Hypothalamus (tissue), 51 donors: ENCODE results near the gene STYXL1.
A peak's percentile ranks its signal among the peaks of the same experiment; 100 is the strongest.
"Not testable (repeated sequence)": the region's sequence is repeated elsewhere in the genome, so short reads cannot be mapped to it uniquely, and the experiment has no call there.

Experiments
- DNase-seq, 51 donors: peaks; one replicate each; lab custom pipeline; 2025; lab: John Stamatoyannopoulos, UW

STYXL1 gene

GRCh38 chr7:76047811-76048667 lies at the start of gene STYXL1, which contains the start of gene MDH2:
STYXL1 (minus strand) TSS chr7:76048000; CDS start chr7:76030523, 17,477 bp downstream.
MDH2 (plus strand) TSS chr7:76048106; CDS start chr7:76048161, 55 bp downstream.
- DNase-seq, result peak; percentile 41 to 95 (median 89)

DNA sequence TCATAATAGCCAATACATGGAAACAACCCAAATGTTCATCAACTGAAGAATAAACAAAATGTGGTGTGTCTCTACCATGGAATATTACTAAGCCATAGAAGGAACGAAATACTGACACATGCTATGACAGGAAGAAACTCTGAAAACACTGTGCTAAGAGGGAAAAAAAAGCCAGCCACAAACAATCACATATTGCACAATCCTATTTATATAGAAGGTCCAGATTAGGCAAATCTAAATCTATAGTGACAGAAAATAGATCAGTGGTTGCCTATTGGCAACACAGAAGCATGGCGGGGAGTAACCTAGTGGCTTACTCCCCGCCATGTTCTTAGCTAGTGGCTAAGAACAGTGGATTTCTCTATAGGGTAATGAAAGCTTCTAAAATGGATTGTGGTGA lies 48.1 kb upstream of the STYXL1 start:
- no peak for DNase-seq

DNA sequence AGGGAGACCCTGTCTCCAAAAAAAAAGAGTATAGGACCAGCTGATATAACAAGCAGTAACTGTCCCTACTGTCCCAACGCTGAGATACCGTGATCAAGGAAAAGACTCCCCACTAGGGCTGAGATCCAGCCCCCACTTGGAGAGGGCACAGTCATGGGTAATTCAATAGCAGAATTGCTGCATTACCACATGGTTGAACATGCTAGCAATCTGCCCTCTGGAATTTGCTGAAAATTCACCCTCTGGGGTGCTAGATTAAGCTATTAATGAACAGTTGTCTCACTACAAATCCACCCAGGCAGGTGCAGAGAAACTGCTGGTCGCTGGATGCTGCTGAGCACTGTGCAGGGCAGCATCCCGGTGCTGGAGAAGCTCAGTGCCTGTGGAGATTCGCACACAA lies 46.5 kb upstream of the STYXL1 start:
- DNase-seq, result not testable (repeated sequence)

DNA sequence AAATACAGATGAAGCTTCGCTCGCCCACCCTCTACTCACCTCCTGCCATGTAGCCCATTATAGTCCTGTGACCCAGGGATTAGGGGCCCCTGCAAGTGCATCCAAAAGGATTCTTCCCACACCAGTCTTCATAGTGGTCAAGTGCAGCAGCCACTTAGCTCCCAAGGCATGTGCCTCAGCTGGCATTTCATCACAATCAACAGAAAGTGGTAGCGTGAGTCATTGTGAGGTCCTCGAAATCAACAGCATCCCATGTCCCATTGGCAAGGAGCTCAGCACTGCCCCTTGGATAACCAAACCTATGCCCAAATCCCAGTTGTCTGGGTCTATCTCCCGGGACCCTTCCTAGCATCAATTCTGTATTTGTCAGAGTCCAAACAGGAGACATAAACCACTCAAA lies 45.7 kb upstream of the STYXL1 start:
- DNase-seq, result not testable (repeated sequence)

DNA sequence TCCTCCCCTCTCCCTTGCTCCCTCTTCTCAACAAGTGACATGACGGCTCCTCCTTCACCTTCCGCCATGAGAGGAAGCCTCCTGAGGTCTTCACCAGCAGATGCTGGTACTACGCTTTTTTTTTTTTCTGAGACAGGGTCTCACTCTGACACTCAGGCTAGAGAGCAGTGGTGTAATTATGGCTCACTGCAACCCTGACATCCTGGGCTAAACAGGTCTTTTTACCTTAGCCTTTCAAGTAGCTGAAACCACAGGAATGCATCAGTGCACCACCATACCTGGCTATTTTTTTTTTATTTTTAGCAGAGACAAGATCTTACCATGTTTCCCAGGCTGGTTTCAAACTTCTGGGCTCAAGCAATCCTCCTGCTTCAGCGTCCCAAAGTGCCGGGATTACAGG lies 43.7 kb upstream of the STYXL1 start:
- DNase-seq, result no peak

- DNase-seq, result no peak
These were observed 42.2 kb upstream of the STYXL1 start for GRCh38 chr7:76089865-76090475.

- DNase-seq, result not testable (repeated sequence)
These were observed 39.6 kb upstream of the STYXL1 start for GRCh38 chr7:76087362-76087791.

DNA sequence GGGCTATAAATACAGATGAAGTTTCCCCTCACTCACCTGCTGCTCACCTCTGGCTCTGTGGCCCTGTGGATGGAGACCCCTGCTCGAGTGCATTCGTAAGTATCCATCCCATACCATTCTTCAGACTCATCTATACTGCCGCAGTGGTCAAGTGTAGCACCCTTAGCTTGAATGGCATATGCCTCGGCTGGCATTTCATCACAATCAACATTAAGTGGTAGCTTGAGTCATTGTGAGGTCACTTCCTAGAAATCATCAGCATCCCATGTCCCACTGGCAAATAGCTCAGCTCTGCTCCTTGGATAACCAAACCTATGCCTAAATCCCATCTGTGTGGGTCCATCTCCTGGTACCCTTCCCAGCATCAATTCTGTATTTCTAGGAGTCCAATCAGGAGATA lies 38.3 kb upstream of the STYXL1 start:
- DNase-seq, result no peak

GRCh38 chr7:76084115-76084514 lies 36.3 kb upstream of the STYXL1 start:
- not testable (repeated sequence) for DNase-seq

DNA sequence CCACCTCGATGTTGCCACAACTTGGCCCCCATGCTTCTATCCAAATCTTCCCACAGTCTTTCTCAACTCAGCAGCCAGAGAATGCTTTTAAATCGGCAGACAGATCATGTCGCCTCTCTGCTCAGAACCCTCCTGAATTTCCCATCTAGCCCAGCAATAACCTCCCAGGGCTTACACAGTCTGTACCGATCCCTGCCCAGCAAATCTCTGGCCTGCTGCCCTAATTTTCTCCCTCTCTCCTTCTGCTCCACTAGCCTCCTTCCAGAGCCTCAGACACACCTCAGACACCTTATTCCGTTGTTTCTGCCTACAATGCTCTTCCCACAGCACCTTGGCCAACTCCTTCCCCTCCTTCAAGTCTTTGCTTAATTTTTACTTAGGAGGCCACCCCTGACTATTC lies 32.4 kb upstream of the STYXL1 start:
- DNase-seq, result no peak

DNA sequence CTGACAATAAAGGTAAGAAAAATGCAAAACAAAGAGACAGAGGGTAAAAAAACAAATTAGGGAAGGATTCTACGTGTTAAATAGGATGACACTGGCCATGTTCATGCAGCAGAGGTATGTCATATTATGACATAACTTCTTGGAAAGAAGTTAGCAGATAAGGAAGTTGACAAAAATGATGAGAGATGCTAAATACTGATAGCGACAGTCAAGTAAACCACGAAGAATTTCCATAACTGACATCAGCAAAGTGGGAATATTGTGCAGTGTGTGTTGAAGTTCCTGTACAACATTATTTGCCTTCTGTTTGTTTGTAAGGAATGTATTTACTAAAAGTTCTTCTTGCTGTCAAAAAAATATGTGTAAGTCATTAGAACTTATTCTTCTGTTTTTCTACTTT lies 29.6 kb upstream of the STYXL1 start:
- no peak for DNase-seq

GRCh38 chr7:76076995-76077394 lies 29.2 kb upstream of the STYXL1 start:
- DNase-seq, result no peak

DNA sequence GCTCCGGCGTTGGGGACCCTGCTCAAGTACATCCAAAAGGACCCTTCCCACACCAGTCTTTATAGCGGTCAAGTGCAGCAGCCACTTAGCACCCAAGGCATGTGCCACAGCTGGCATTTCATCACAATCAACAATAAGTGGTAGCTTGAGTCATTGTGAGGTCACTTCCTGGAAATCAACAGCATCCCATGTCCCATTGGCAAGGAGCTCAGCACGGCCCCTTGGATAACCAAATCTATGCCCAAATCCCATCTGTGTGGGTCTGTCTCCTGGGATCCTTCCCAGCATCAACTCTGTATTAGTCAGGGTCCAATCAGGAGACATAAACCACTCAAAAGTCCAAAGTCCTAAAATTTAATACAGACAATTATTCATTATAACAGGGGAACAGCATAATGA lies 27.2 kb upstream of the STYXL1 start:
- DNase-seq, result no peak

GRCh38 chr7:76074306-76074971 lies 26.6 kb upstream of the STYXL1 start:
- DNase-seq, result no peak

DNA sequence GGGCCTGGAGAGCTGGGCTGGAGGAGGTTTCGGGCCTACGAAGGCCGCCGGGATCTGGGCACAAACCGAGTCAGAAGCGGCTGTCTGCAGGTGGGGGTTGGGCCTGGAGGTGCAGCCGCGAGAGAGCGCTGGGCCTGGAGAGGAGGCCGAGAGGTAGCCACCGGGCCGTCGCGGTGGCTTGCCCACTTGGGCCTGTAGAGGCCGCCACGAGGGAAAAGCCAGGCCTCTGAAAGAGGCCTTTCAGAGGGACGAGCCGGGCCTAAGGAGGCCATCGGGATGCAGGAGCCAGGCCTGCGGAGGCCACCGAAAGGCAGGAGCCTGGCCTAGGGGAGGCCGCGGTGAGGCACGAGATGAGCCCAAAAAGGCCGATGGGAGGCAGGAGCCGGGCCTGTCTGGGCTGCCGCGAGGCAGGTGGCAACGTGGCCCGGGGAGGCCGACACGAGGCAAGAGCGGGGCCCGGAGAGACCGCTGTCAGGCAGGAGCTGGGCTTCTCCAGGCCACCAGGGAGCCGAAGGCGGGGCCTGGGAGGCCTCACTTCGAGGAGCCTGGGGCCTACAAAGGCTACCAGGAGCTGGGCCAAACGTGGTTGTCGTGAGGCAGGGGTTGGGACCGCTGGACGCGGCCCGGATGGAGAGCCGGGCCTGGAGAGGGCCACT lies 25.7 kb upstream of the STYXL1 start:
- no peak for DNase-seq

DNA sequence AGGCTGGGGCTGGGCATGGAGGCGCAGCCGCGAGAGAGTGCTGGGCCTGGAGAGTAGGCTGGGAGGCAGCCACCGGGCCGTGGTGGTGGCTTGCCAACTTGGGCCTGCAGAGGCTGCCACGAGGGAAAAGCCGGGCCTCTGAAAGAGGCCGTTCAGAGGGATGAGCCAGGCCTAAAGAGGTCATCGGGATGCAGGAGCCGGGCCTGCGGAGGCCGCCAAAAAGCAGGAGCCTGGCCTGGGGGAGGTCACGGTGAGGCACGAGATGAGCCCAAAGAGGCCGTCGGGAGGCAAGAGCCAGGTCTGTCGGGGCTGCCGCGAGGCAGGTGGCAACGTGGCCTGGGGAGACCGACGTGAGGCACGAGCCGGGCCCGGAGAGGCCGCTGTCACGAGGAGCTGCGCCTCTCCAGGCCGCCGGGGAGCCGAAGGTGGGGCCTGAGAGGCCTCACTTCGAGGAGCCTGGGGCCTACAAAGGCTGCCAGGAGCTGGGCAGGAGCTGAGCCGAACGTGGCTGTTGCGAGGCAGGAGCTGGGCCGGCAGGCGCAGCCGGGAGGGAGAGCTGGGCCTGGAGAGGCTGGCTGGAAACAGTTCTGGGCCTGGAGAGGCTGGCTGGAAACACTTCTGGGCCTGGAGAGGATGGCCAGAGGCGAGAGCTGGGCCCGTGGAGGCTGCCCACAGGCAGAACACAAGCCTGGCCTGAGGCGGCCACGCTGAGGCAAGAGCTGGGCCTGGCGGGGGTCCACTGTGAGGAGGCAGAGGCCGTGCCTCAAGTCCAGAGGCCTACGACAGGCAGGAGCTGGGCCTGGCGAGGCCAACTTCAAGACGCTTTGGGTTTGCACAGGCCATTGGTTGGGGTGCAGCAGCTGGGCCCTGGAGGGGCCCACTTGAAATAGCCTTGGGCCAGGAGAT lies 24.7 kb upstream of the STYXL1 start:
- DNase-seq, result no peak

GRCh38 chr7:76071316-76072242 lies 23.8 kb upstream of the STYXL1 start:
- no peak for DNase-seq

- peak in 16 of 51 donors; percentile 4 to 56 (median 16) for DNase-seq
These were observed 21.4 kb upstream of the STYXL1 start for GRCh38 chr7:76069238-76069638.
